Natural killer cell treated with Interleukin-12 subunit alpha and Interleukin-12 subunit beta and Interleukin-15 and Interleukin-18, amount 100 ng/mL, for 72 hours (primary cell): ENCODE measurements around the gene ELFN2. TPM values are rescaled to one million over a fixed set of nuclear protein-coding genes. Genes with fewer than 3 reads are reported as not detected.
"Not testable (repeated sequence)": the region's sequence is repeated elsewhere in the genome, so short reads cannot be mapped to it uniquely, and the experiment has no call there.

Experiments used
- ATAC-seq, 2 donors: fragments of 150-1000 bp; cut with Tn5 transposase in 1 of 2; sonication (Bioruptor Pico), chemical (Tn5 transposase) in 1 of 2; 2 replicates each; pipeline ENCODE4 v1.10.0; 2021
- DNase-seq: peaks from one replicate; pipeline ENCODE4 v3.0.0; 2022; ENCODE audit warnings: low spot score
- H3K27ac Mint-ChIP-seq, 2 donors: 1 replicate in 1 of 2; 2 replicates in 1 of 2; pipeline ENCODE4 v1.8.0; 2022; ENCODE audit warnings: mixed read lengths in 2 of 2, mild to moderate bottlenecking in 1 of 2, moderate library complexity in 1 of 2
- H3K27me3 Mint-ChIP-seq, 2 donors: 1 replicate in 1 of 2; 2 replicates in 1 of 2; pipeline ENCODE4 v1.8.0; 2022; ENCODE audit warnings: mixed read lengths in 2 of 2
- H3K36me3 Mint-ChIP-seq: one replicate; pipeline ENCODE4 v1.8.0; 2022; ENCODE audit warnings: mixed read lengths
- H3K4me1 Mint-ChIP-seq, 2 donors: 1 replicate in 1 of 2; 2 replicates in 1 of 2; pipeline ENCODE4 v1.8.0; 2022; ENCODE audit warnings: low read depth in 2 of 2, mixed read lengths in 2 of 2, mild to moderate bottlenecking in 1 of 2
- H3K4me3 Mint-ChIP-seq: one replicate; pipeline ENCODE4 v1.8.0; 2022; ENCODE audit warnings: mixed read lengths
- H3K9me3 Mint-ChIP-seq: 2 replicates; pipeline ENCODE4 v1.8.0; 2022; ENCODE audit warnings: mixed read lengths
- total RNA-seq, 2 donors: library from RNA; stranded (reverse); gene quantifications; one replicate each; pipeline ENCODE4 v1.2.3, GENCODE V29; 2022

ELFN2 gene
- total RNA-seq, 2 donors from 2014 or later: 0.40 TPM; not detected in 1

- no peak overlapping the region for H3K4me3 Mint-ChIP-seq
- peak in 1 of 2 donors; percentile 9 for ATAC-seq
- H3K4me1 Mint-ChIP-seq: no peaks in the 10 kb centered on the region
- H3K27ac Mint-ChIP-seq: no peak overlapping the region
- H3K36me3 Mint-ChIP-seq: no peaks in the 10 kb centered on the region
- DNase-seq: no peak
- peaks cover 28 to 30% of the 10 kb centered on the region in 2 donors for H3K27me3 Mint-ChIP-seq
- no peaks in the 10 kb centered on the region for H3K9me3 Mint-ChIP-seq
Measured at GRCh38 chr22:37329238-37330140, 97.8 kb downstream of the ELFN2 start.

- ATAC-seq, H3K4me3 Mint-ChIP-seq, DNase-seq, H3K36me3 Mint-ChIP-seq, H3K4me1 Mint-ChIP-seq, H3K27ac Mint-ChIP-seq, H3K9me3 Mint-ChIP-seq: not testable (repeated sequence)
- peaks cover 29 to 36% of the 10 kb centered on the region in 2 donors for H3K27me3 Mint-ChIP-seq
Measured at GRCh38 chr22:37328538-37329237, 98.6 kb downstream of the ELFN2 start.

- no peak overlapping the region for H3K4me3 Mint-ChIP-seq
- no peak overlapping the region for H3K27ac Mint-ChIP-seq
- ATAC-seq: no peak
Measured at GRCh38 chr22:37328017-37328416, 99.3 kb downstream of the ELFN2 start.

DNA sequence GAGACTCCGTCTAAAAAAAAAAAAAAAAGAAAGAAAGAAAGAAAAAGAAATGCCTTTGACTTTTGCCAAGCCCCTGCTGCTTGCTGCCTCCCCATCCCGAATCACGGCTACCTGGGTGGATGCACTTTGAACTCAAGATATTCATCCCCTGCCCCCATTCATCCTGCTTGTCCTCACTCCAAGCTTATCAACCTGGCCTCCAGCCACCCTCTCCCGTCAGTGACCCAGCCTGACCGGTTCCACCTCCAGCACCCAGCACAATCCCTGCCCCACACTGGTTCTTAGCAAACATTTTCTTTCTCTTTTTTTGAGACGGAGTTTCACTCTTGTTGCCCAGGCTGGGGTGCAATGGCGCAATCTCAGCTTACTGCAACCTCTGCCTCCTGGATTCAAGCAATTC, 100.6 kb downstream of the ELFN2 start:
- no peak for ATAC-seq
- DNase-seq: no peak
- no peaks in the 10 kb centered on the region for H3K9me3 Mint-ChIP-seq
- no peaks in the 10 kb centered on the region for H3K36me3 Mint-ChIP-seq
- H3K27me3 Mint-ChIP-seq: peaks cover 24 to 30% of the 10 kb centered on the region in 2 donors
- no peaks in the 10 kb centered on the region for H3K4me1 Mint-ChIP-seq
- no peak overlapping the region for H3K27ac Mint-ChIP-seq
- H3K4me3 Mint-ChIP-seq: no peak overlapping the region

More at GRCh38 chr22:37328017-37328416, 99.3 kb downstream of the ELFN2 start:
- peaks cover 31 to 37% of the 10 kb centered on the region in 2 donors for H3K27me3 Mint-ChIP-seq
- no peaks in the 10 kb centered on the region for H3K36me3 Mint-ChIP-seq
- DNase-seq: no peak
- H3K9me3 Mint-ChIP-seq: no peaks in the 10 kb centered on the region
- no peaks in the 10 kb centered on the region for H3K4me1 Mint-ChIP-seq

GRCh38 chr22:37325039-37325395, 102.3 kb downstream of the ELFN2 start:
- DNase-seq: no peak
- Mint-ChIP-seq H3K4me3 (no peak overlapping the region), H3K36me3 (no peaks in the 10 kb centered on the region), H3K27me3 (peaks cover 24 to 25% of the 10 kb centered on the region in 2 donors), H3K27ac (no peak overlapping the region), H3K4me1 (peaks cover 0 to under 1% of the 10 kb centered on the region in 2 donors), H3K9me3 (no peaks in the 10 kb centered on the region)
- no peak for ATAC-seq

DNA sequence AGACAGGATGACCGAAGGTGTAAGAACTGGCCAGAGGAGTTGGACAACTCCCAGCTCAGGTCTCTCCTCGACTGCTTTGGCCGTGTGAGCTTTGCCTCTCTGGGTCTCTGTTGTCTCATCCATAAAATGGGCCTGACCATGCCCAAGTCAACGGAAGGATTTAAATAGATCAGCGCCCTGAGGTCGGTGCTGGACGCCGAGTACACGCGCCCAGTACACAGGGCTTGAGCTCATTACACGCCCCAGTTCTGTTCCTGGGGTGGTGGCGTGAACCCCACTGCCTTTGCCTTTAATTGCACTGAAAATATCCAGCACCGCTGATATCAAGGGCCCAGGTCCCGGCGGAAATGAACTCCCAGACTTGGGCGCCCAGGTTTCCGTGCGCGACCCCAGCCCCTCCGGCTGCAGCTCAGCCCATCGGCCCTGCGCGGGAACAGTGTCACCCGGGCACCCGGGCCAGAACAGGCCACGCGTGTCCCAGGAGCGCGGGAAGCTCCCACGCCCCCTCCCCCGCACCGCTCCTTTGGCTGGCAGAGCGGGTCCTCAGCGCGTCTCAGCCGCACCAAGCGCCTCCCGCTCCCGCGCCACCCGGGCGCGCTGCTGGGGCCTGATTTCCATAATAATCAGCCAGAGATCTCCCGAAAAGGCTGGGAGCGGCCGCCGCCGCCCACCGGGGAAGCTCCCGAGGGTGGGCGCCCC, 102.8 kb downstream of the ELFN2 start:
- DNase-seq (no peak), ATAC-seq (no peak)
- H3K4me3 Mint-ChIP-seq: no peak overlapping the region
- H3K4me1 Mint-ChIP-seq: peaks cover 0 to 3% of the 10 kb centered on the region in 2 donors
- H3K9me3 Mint-ChIP-seq: no peaks in the 10 kb centered on the region
- H3K27me3 Mint-ChIP-seq: peaks cover 23 to 24% of the 10 kb centered on the region in 2 donors
- H3K36me3 Mint-ChIP-seq: no peaks in the 10 kb centered on the region
- H3K27ac Mint-ChIP-seq: no peak overlapping the region

- peaks cover 2 to 10% of the 10 kb centered on the region in 2 donors for H3K4me1 Mint-ChIP-seq
- no peak for ATAC-seq
- peaks cover 8 to 10% of the 10 kb centered on the region in 2 donors for H3K27me3 Mint-ChIP-seq
Measured at GRCh38 chr22:37320726-37321677, 106.3 kb downstream of the ELFN2 start.

GRCh38 chr22:37319469-37319868, 107.8 kb downstream of the ELFN2 start:
- DNase-seq (no peak), ATAC-seq (no peak)
- Mint-ChIP-seq H3K36me3 (no peaks in the 10 kb centered on the region), H3K4me1 (peaks cover 10 to 17% of the 10 kb centered on the region in 2 donors), H3K4me3 (no peak overlapping the region), H3K27me3 (peaks cover 8 to 10% of the 10 kb centered on the region in 2 donors), H3K9me3 (no peaks in the 10 kb centered on the region), H3K27ac (no peak overlapping the region)

More at GRCh38 chr22:37320726-37321677, 106.3 kb downstream of the ELFN2 start:
- Mint-ChIP-seq H3K9me3 (no peaks in the 10 kb centered on the region), H3K36me3 (no peaks in the 10 kb centered on the region), H3K27ac (no peak overlapping the region), H3K4me3 (no peak overlapping the region)
- DNase-seq: no peak

DNA sequence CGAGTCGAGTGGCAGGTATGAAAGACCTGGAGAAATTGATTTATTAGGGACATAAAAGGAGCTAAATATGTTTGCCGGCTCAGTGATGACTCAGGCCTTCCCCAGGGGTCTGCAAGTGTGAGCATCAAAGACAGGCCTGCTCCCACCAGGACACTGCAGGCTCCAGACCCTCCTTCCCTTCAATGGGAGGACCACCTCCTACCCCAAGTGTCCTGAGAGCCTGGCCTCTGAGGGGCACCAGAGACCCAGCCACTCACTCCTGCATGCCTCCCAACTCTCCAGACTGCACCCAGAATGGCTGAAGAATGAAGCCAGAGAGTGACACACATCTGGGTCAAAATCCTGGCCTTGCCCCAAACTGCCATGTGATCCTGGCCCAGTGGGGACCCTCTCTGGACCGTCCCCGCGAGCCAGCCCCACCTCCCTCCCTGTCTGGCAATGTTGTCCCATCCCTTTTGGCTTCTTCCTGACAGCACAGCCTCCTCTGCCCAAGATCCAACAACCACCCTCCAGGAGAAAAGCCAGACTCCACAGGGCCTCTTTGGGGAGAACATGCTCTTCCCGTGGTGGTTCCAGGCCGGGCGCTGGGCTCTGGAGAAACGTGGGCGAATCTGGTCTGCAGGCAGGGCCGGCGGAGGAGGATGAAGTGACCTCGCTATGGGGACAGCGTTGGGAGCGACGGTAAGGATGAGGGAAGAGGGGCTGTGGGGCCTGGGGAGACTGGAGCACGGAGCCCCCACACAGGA, 108.7 kb downstream of the ELFN2 start:
- H3K36me3 Mint-ChIP-seq: no peaks in the 10 kb centered on the region
- H3K27me3 Mint-ChIP-seq: peaks cover under 1 to 3% of the 10 kb centered on the region in 2 donors
- DNase-seq: no peak
- no peak for ATAC-seq
- H3K4me3 Mint-ChIP-seq: no peak overlapping the region
- H3K9me3 Mint-ChIP-seq: no peaks in the 10 kb centered on the region
- H3K27ac Mint-ChIP-seq: no peak overlapping the region
- peaks cover 16 to 24% of the 10 kb centered on the region in 2 donors for H3K4me1 Mint-ChIP-seq

Other genes with a start within 250 kb of the ELFN2 start
- 1 to 10 TPM; 1.3 to 3.9 TPM for gene C1QTNF6, start 239.2 kb downstream of the ELFN2 start, total RNA-seq
- gene SSTR3, start 215.0 kb downstream of the ELFN2 start, total RNA-seq: under 1 TPM; 0.11 to 0.29 TPM
- 1,000 to 10,000 TPM in 1 of 2 donors, 100 to 1,000 TPM in 1; 666 to 1,078 TPM for gene RAC2, start 183.2 kb downstream of the ELFN2 start, total RNA-seq
- 10 to 100 TPM; 36.0 to 41.1 TPM for gene CYTH4, start 145.0 kb downstream of the ELFN2 start, total RNA-seq
- gene MFNG, start 58.9 kb upstream of the ELFN2 start, total RNA-seq: 100 to 1,000 TPM; 135 to 338 TPM
- gene CARD10, start 91.9 kb upstream of the ELFN2 start, total RNA-seq: under 1 TPM; 0.38 to 0.53 TPM
- 1 to 10 TPM; 1.9 to 3.5 TPM for gene CDC42EP1, start 133.0 kb upstream of the ELFN2 start, total RNA-seq
- gene LGALS2, start 152.6 kb upstream of the ELFN2 start, total RNA-seq: not detected
- gene GGA1, start 181.4 kb upstream of the ELFN2 start, total RNA-seq: 100 to 1,000 TPM in 1 of 2 donors, 10 to 100 TPM in 1; 85.5 to 142 TPM
- gene SH3BP1, start 212.2 kb upstream of the ELFN2 start, total RNA-seq: 100 to 1,000 TPM; 160 to 229 TPM
- 10 to 100 TPM; 43.9 to 58.4 TPM for gene PDXP, start 231.2 kb upstream of the ELFN2 start, total RNA-seq
- 100 to 1,000 TPM; 290 to 675 TPM for gene LGALS1, start 248.2 kb upstream of the ELFN2 start, total RNA-seq